Karpas-422 (cell line): Measurements from ENCODE around the gene FEZ2. TPM values are rescaled to one million over a fixed set of nuclear protein-coding genes. Genes with fewer than 3 reads are reported as not detected.
"Not testable (repeated sequence)": the region's sequence is repeated elsewhere in the genome, so short reads cannot be mapped to it uniquely, and the experiment has no call there.

Experiments used
- DNase-seq: peaks from one replicate; pipeline ENCODE4 v3.0.0-alpha.2; 2015
- H2AFZ ChIP-seq: fragments of 200-600 bp; sonication (generic); 2 replicates; pipeline ENCODE4 v1.6.1; 2014; ENCODE audit warnings: antibody characterized with exemption, low read length, mixed read lengths
- H3K27ac ChIP-seq: fragments of 200-600 bp; sonication (generic); 2 replicates; pipeline ENCODE4 v1.5.1; 2014; ENCODE audit warnings: mild to moderate bottlenecking, low read length, moderate library complexity
- H3K27me3 ChIP-seq: fragments of 200-600 bp; sonication (generic); 2 replicates; pipeline ENCODE4 v1.6.1; 2014; ENCODE audit warnings: low read length, mixed read lengths
- H3K36me3 ChIP-seq: fragments of 200-600 bp; sonication (generic); 2 replicates; pipeline ENCODE4 v1.6.1; 2014; ENCODE audit warnings: low read length, mixed read lengths; ENCODE audit not compliant: insufficient read depth
- H3K4me1 ChIP-seq: fragments of 200-600 bp; sonication (generic); 2 replicates; pipeline ENCODE4 v1.6.1; 2014; ENCODE audit warnings: mild to moderate bottlenecking, low read length, mixed read lengths
- H3K4me2 ChIP-seq: fragments of 200-600 bp; sonication (generic); 2 replicates; pipeline ENCODE4 v1.6.1; 2014; ENCODE audit warnings: low read length, low read depth, mild to moderate bottlenecking; ENCODE audit not compliant: poor library complexity, severe bottlenecking
- H3K4me3 ChIP-seq: fragments of 200-600 bp; sonication (generic); 2 replicates; pipeline ENCODE4 v1.5.1; 2014; ENCODE audit warnings: mild to moderate bottlenecking, antibody characterized with exemption, low read length, mixed read lengths
- H3K79me2 ChIP-seq: fragments of 200-600 bp; sonication (generic); 2 replicates; pipeline ENCODE4 v1.6.1; 2014; ENCODE audit warnings: mild to moderate bottlenecking, low read length, mixed read lengths
- H3K9ac ChIP-seq: fragments of 200-600 bp; sonication (generic); 2 replicates; pipeline ENCODE4 v1.6.0; 2014; ENCODE audit warnings: low read length
- H3K9me2 ChIP-seq: fragments of 200-600 bp; sonication (generic), shearing (Covaris generic); replicated peaks from 2 replicates; pipeline ENCODE4 v1.6.0; 2014; ENCODE audit warnings: mild to moderate bottlenecking, low read length, moderate library complexity; ENCODE audit not compliant: insufficient read depth
- H3K9me3 ChIP-seq: fragments of 300-700, 200-600 bp; sonication (generic); 2 replicates; pipeline ENCODE4 v1.6.1; 2014; ENCODE audit warnings: low read length, mixed read lengths
- H4K20me1 ChIP-seq: fragments of 200-600 bp; sonication (generic); 2 replicates; pipeline ENCODE4 v1.6.1; 2014; ENCODE audit warnings: mild to moderate bottlenecking, antibody characterized with exemption, low read length, low read depth; ENCODE audit not compliant: insufficient read depth
- total RNA-seq: library from RNA; depleted of rRNA; stranded (reverse); fragments of >200 nt; shearing (Covaris generic); gene quantifications from 2 replicates; pipeline ENCODE4 v1.2.3, GENCODE V29; 2014; ENCODE audit warnings: low replicate concordance

The FEZ2 gene
- total RNA-seq, 1 experiment from 2014 or later, result 32.7 TPM

- H3K27me3 ChIP-seq, H3K4me1 ChIP-seq, H3K9me2 ChIP-seq, DNase-seq, H3K79me2 ChIP-seq, H3K9me3 ChIP-seq, H3K36me3 ChIP-seq, H2AFZ ChIP-seq, H3K27ac ChIP-seq, H3K4me3 ChIP-seq, H4K20me1 ChIP-seq, H3K9ac ChIP-seq, H3K4me2 ChIP-seq: not testable (repeated sequence)
Observed at GRCh38 chr2:36603629-36604028, 5.7 kb upstream of the FEZ2 start.

- H3K9me2 ChIP-seq, result no peaks in the 10 kb centered on the region
- H3K27ac ChIP-seq, result no peak overlapping the region
- H3K79me2 ChIP-seq, result peaks cover 53% of the 10 kb centered on the region
Observed at GRCh38 chr2:36597003-36597531, 901 bp downstream of the FEZ2 start.

GRCh38 chr2:36596397-36596796 is 1.6 kb downstream of the FEZ2 start:
- H3K4me3 ChIP-seq, result peak overlapping the region; percentile 85
- H3K9ac ChIP-seq, result peak overlapping the region; percentile 81
- peaks cover 7% of the 10 kb centered on the region; the same call in 1 of the 2 replicates for H3K36me3 ChIP-seq
- H4K20me1 ChIP-seq, result no peaks in the 10 kb centered on the region
- no peaks in the 10 kb centered on the region for H3K9me3 ChIP-seq
- H3K9me2 ChIP-seq, result no peaks in the 10 kb centered on the region
- peak; percentile 6 for DNase-seq
- peaks cover 19% of the 10 kb centered on the region for H3K4me1 ChIP-seq
- H3K27ac ChIP-seq, result no peak overlapping the region
- H2AFZ ChIP-seq, result no peak overlapping the region
- H3K79me2 ChIP-seq, result peaks cover 60% of the 10 kb centered on the region
- H3K4me2 ChIP-seq, result peak overlapping the region; percentile 73
- no peaks in the 10 kb centered on the region for H3K27me3 ChIP-seq

More at GRCh38 chr2:36597003-36597531, 901 bp downstream of the FEZ2 start:
- H3K4me3 ChIP-seq, result peak overlapping the region; percentile 85
- H4K20me1 ChIP-seq, result no peaks in the 10 kb centered on the region
- peak overlapping the region; percentile 80 for H2AFZ ChIP-seq
- H3K36me3 ChIP-seq, result peaks cover 7% of the 10 kb centered on the region; the same call in 1 of the 2 replicates
- peak overlapping the region; percentile 81 for H3K9ac ChIP-seq
- H3K27me3 ChIP-seq, result no peaks in the 10 kb centered on the region
- H3K4me2 ChIP-seq, result peak overlapping the region; percentile 73
- peaks cover 19% of the 10 kb centered on the region for H3K4me1 ChIP-seq
- H3K9me3 ChIP-seq, result no peaks in the 10 kb centered on the region
- no peak for DNase-seq

DNA sequence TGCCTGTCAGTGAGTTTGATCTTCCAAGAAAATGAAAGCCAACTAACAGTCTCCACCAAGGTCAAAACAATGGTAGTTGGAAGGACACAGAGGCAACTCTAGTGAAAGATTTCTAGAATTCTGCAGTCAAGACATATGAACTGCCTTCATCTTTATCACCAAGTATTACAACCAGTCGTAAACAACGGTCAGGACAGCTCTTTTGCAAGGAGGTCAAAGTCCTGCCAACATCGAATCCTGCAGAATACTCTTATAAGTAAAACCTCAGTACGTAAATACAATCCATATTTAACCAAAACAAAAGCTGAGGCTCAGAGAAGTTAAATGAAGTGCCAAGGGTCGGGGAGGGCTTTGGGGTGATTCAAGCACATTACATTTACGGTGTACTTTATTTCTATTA is 3.1 kb downstream of the FEZ2 start:
- H3K79me2 ChIP-seq, result peaks cover 75% of the 10 kb centered on the region
- peaks cover 18% of the 10 kb centered on the region; the same call in 1 of the 2 replicates for H3K36me3 ChIP-seq
- peak; percentile 2 for DNase-seq
- H3K4me3 ChIP-seq, result no peak overlapping the region
- no peak overlapping the region for H3K4me2 ChIP-seq
- H3K27me3 ChIP-seq, result no peaks in the 10 kb centered on the region
- H3K9me3 ChIP-seq, result no peaks in the 10 kb centered on the region
- no peaks in the 10 kb centered on the region for H3K9me2 ChIP-seq
- no peak overlapping the region for H3K9ac ChIP-seq
- peaks cover 19% of the 10 kb centered on the region for H3K4me1 ChIP-seq
- H3K27ac ChIP-seq, result no peak overlapping the region
- no peaks in the 10 kb centered on the region for H4K20me1 ChIP-seq
- no peak overlapping the region for H2AFZ ChIP-seq

GRCh38 chr2:36589230-36589630 is 8.7 kb downstream of the FEZ2 start:
- Histone ChIP-seq H3K4me3 (no peak overlapping the region), H3K4me1 (no peaks in the 10 kb centered on the region), H2AFZ (no peak overlapping the region), H3K79me2 (peaks cover 94% of the 10 kb centered on the region), H3K27ac (no peak overlapping the region), H4K20me1 (no peaks in the 10 kb centered on the region), H3K9me2 (no peaks in the 10 kb centered on the region), H3K36me3 (peaks cover 41% of the 10 kb centered on the region), H3K4me2 (no peak overlapping the region), H3K9me3 (no peaks in the 10 kb centered on the region), H3K9ac (no peak overlapping the region), H3K27me3 (no peaks in the 10 kb centered on the region)
- no peak for DNase-seq

- Histone ChIP-seq H3K27ac (no peak overlapping the region), H3K36me3 (peaks cover 53% of the 10 kb centered on the region), H2AFZ (no peak overlapping the region), H3K4me1 (no peaks in the 10 kb centered on the region), H3K79me2 (peaks cover 93% of the 10 kb centered on the region), H3K27me3 (no peaks in the 10 kb centered on the region), H3K9ac (no peak overlapping the region), H3K4me3 (no peak overlapping the region), H3K9me2 (no peaks in the 10 kb centered on the region), H3K4me2 (no peak overlapping the region), H4K20me1 (no peaks in the 10 kb centered on the region), H3K9me3 (no peaks in the 10 kb centered on the region)
- DNase-seq, result no peak
Observed at GRCh38 chr2:36587556-36587955, 10.4 kb downstream of the FEZ2 start.

DNA sequence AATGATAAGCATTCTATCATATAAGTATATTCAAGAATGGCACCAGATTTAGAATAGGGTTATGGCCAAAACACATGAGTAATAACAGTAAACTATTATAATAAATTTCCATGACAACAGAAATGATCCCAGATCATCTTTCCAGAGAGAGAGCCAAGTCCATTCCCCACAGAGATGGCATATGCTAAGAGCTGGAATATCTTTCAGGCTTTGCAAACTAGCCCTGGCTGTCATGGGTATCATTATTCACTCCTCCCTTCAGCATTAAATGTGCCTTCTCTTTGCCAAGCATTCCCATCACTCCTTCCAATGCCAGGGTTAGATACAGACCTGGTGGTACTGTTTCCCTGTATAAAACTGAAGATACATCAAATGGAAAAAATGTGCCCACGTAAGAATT is 10.9 kb downstream of the FEZ2 start:
- Histone ChIP-seq H3K27ac (no peak overlapping the region), H4K20me1 (no peaks in the 10 kb centered on the region), H3K4me2 (no peak overlapping the region), H3K4me1 (no peaks in the 10 kb centered on the region), H3K36me3 (peaks cover 57% of the 10 kb centered on the region), H3K27me3 (no peaks in the 10 kb centered on the region), H3K9ac (no peak overlapping the region), H2AFZ (no peak overlapping the region), H3K4me3 (no peak overlapping the region), H3K9me3 (no peaks in the 10 kb centered on the region), H3K9me2 (no peaks in the 10 kb centered on the region), H3K79me2 (peaks cover 93% of the 10 kb centered on the region)
- no peak for DNase-seq

- Histone ChIP-seq H3K27ac (no peak overlapping the region), H3K9me2 (no peaks in the 10 kb centered on the region), H3K4me3 (no peak overlapping the region), H3K4me2 (no peak overlapping the region), H4K20me1 (no peaks in the 10 kb centered on the region), H3K27me3 (no peaks in the 10 kb centered on the region), H3K9me3 (no peaks in the 10 kb centered on the region), H3K36me3 (peaks cover 61% of the 10 kb centered on the region), H2AFZ (no peak overlapping the region), H3K9ac (no peak overlapping the region), H3K79me2 (peaks cover 91% of the 10 kb centered on the region), H3K4me1 (no peaks in the 10 kb centered on the region)
- no peak for DNase-seq
Observed at GRCh38 chr2:36586672-36587071, 11.3 kb downstream of the FEZ2 start.
